Karpas-422 (cell line): ENCODE data around the gene CDC6. TPM values are rescaled to one million over a fixed set of nuclear protein-coding genes. Genes with fewer than 3 reads are reported as not detected.

Experiments used
- DNase-seq: peaks from one replicate; pipeline ENCODE4 v3.0.0-alpha.2; 2015
- H2AFZ ChIP-seq: fragments of 200-600 bp; sonication (generic); 2 replicates; pipeline ENCODE4 v1.6.1; 2014; ENCODE audit warnings: antibody characterized with exemption, low read length, mixed read lengths
- H3K27ac ChIP-seq: fragments of 200-600 bp; sonication (generic); 2 replicates; pipeline ENCODE4 v1.5.1; 2014; ENCODE audit warnings: mild to moderate bottlenecking, low read length, moderate library complexity
- H3K27me3 ChIP-seq: fragments of 200-600 bp; sonication (generic); 2 replicates; pipeline ENCODE4 v1.6.1; 2014; ENCODE audit warnings: low read length, mixed read lengths
- H3K36me3 ChIP-seq: fragments of 200-600 bp; sonication (generic); 2 replicates; pipeline ENCODE4 v1.6.1; 2014; ENCODE audit warnings: low read length, mixed read lengths; ENCODE audit not compliant: insufficient read depth
- H3K4me1 ChIP-seq: fragments of 200-600 bp; sonication (generic); 2 replicates; pipeline ENCODE4 v1.6.1; 2014; ENCODE audit warnings: mild to moderate bottlenecking, low read length, mixed read lengths
- H3K4me2 ChIP-seq: fragments of 200-600 bp; sonication (generic); 2 replicates; pipeline ENCODE4 v1.6.1; 2014; ENCODE audit warnings: low read length, low read depth, mild to moderate bottlenecking; ENCODE audit not compliant: poor library complexity, severe bottlenecking
- H3K4me3 ChIP-seq: fragments of 200-600 bp; sonication (generic); 2 replicates; pipeline ENCODE4 v1.5.1; 2014; ENCODE audit warnings: mild to moderate bottlenecking, antibody characterized with exemption, low read length, mixed read lengths
- H3K79me2 ChIP-seq: fragments of 200-600 bp; sonication (generic); 2 replicates; pipeline ENCODE4 v1.6.1; 2014; ENCODE audit warnings: mild to moderate bottlenecking, low read length, mixed read lengths
- H3K9ac ChIP-seq: fragments of 200-600 bp; sonication (generic); 2 replicates; pipeline ENCODE4 v1.6.0; 2014; ENCODE audit warnings: low read length
- H3K9me2 ChIP-seq: fragments of 200-600 bp; sonication (generic), shearing (Covaris generic); replicated peaks from 2 replicates; pipeline ENCODE4 v1.6.0; 2014; ENCODE audit warnings: mild to moderate bottlenecking, low read length, moderate library complexity; ENCODE audit not compliant: insufficient read depth
- H3K9me3 ChIP-seq: fragments of 300-700, 200-600 bp; sonication (generic); 2 replicates; pipeline ENCODE4 v1.6.1; 2014; ENCODE audit warnings: low read length, mixed read lengths
- H4K20me1 ChIP-seq: fragments of 200-600 bp; sonication (generic); 2 replicates; pipeline ENCODE4 v1.6.1; 2014; ENCODE audit warnings: mild to moderate bottlenecking, antibody characterized with exemption, low read length, low read depth; ENCODE audit not compliant: insufficient read depth
- total RNA-seq: library from RNA; depleted of rRNA; stranded (reverse); fragments of >200 nt; shearing (Covaris generic); gene quantifications from 2 replicates; pipeline ENCODE4 v1.2.3, GENCODE V29; 2014; ENCODE audit warnings: low replicate concordance; rRNA removed

The CDC6 gene
- total RNA-seq, 1 experiment from 2014 or later: 16.4 TPM

- Histone ChIP-seq H3K4me2 (no peak overlapping the region), H3K27me3 (no peaks in the 10 kb centered on the region), H3K9ac (no peak overlapping the region), H4K20me1 (no peaks in the 10 kb centered on the region), H3K4me3 (no peak overlapping the region), H3K36me3 (no peaks in the 10 kb centered on the region), H3K79me2 (peaks cover 2% of the 10 kb centered on the region; the same call in 1 of the 2 replicates), H2AFZ (no peak overlapping the region), H3K27ac (no peak overlapping the region), H3K9me3 (no peaks in the 10 kb centered on the region), H3K9me2 (no peaks in the 10 kb centered on the region), H3K4me1 (peaks cover 25% of the 10 kb centered on the region)
- no peak for DNase-seq
These were observed 62.4 kb downstream of the CDC6 start for GRCh38 chr17:40349895-40350688.

GRCh38 chr17:40350689-40351358, 63.1 kb downstream of the CDC6 start:
- Histone ChIP-seq H3K27ac (no peak overlapping the region), H3K36me3 (peaks cover 5% of the 10 kb centered on the region; the same call in 1 of the 2 replicates), H3K4me1 (peaks cover 22% of the 10 kb centered on the region), H3K4me3 (no peak overlapping the region), H4K20me1 (no peaks in the 10 kb centered on the region), H3K9ac (no peak overlapping the region), H3K9me3 (no peaks in the 10 kb centered on the region), H3K9me2 (no peaks in the 10 kb centered on the region), H3K79me2 (peaks cover 2% of the 10 kb centered on the region; the same call in 1 of the 2 replicates), H2AFZ (no peak overlapping the region), H3K27me3 (no peaks in the 10 kb centered on the region), H3K4me2 (no peak overlapping the region)
- DNase-seq: no peak

- Histone ChIP-seq H2AFZ (no peak overlapping the region), H3K27me3 (no peaks in the 10 kb centered on the region), H3K4me3 (no peak overlapping the region), H3K36me3 (peaks cover 5% of the 10 kb centered on the region; the same call in 1 of the 2 replicates), H3K27ac (no peak overlapping the region), H4K20me1 (no peaks in the 10 kb centered on the region), H3K4me1 (peaks cover 22% of the 10 kb centered on the region), H3K4me2 (no peak overlapping the region), H3K9ac (no peak overlapping the region), H3K79me2 (no peaks in the 10 kb centered on the region), H3K9me3 (no peaks in the 10 kb centered on the region), H3K9me2 (no peaks in the 10 kb centered on the region)
- DNase-seq: no peak
These were observed 63.9 kb downstream of the CDC6 start for GRCh38 chr17:40351359-40352236.

- Histone ChIP-seq H2AFZ (no peak overlapping the region), H3K9me2 (no peaks in the 10 kb centered on the region), H4K20me1 (no peaks in the 10 kb centered on the region), H3K27ac (no peak overlapping the region), H3K4me1 (peaks cover 15% of the 10 kb centered on the region), H3K36me3 (peaks cover 5% of the 10 kb centered on the region; the same call in 1 of the 2 replicates), H3K27me3 (no peaks in the 10 kb centered on the region), H3K9me3 (no peaks in the 10 kb centered on the region), H3K4me2 (no peak overlapping the region), H3K9ac (no peak overlapping the region), H3K79me2 (no peaks in the 10 kb centered on the region), H3K4me3 (no peak overlapping the region)
- DNase-seq: no peak
These were observed 64.6 kb downstream of the CDC6 start for GRCh38 chr17:40352237-40352778.

- no peaks in the 10 kb centered on the region for H3K9me2 ChIP-seq
- H3K4me3 ChIP-seq: no peak overlapping the region
- no peak overlapping the region for H3K4me2 ChIP-seq
- H3K27ac ChIP-seq: peak overlapping the region; percentile 42
- no peak overlapping the region for H2AFZ ChIP-seq
- H3K9me3 ChIP-seq: no peaks in the 10 kb centered on the region
- H3K27me3 ChIP-seq: no peaks in the 10 kb centered on the region
- peaks cover 13% of the 10 kb centered on the region for H3K4me1 ChIP-seq
- H3K36me3 ChIP-seq: peaks cover 5% of the 10 kb centered on the region; the same call in 1 of the 2 replicates
- no peaks in the 10 kb centered on the region for H4K20me1 ChIP-seq
- no peak for DNase-seq
- no peaks in the 10 kb centered on the region for H3K79me2 ChIP-seq
- no peak overlapping the region for H3K9ac ChIP-seq
These were observed 65.2 kb downstream of the CDC6 start for GRCh38 chr17:40352779-40353394.

Other genes starting within 250 kb of the CDC6 start
- gene MED24, start 233.5 kb upstream of the CDC6 start, total RNA-seq: 40.8 and 50.6 TPM in 2 replicates
- 1.7 and 2.5 TPM in 2 replicates for gene THRA, start 224.9 kb upstream of the CDC6 start, total RNA-seq
- gene NR1D1, start 187.3 kb upstream of the CDC6 start, total RNA-seq: 0.65 and 0.67 TPM in 2 replicates
- 48.6 and 53.2 TPM in 2 replicates for gene MSL1, start 165.9 kb upstream of the CDC6 start, total RNA-seq
- 37.4 and 74.5 TPM in 2 replicates for gene CASC3, start 147.3 kb upstream of the CDC6 start, total RNA-seq
- gene RAPGEFL1, start 110.4 kb upstream of the CDC6 start, total RNA-seq: 5.6 and 8.9 TPM in 2 replicates
- 6.0 and 19.0 TPM in 2 replicates for gene WIPF2, start 68.6 kb upstream of the CDC6 start, total RNA-seq
- gene RARA, start 21.3 kb downstream of the CDC6 start, total RNA-seq: 21.8 and 22.3 TPM in 2 replicates
- gene GJD3, start 76.9 kb downstream of the CDC6 start, total RNA-seq: not detected in 2 replicates
- 101 and 199 TPM in 2 replicates for gene TOP2A, start 130.0 kb downstream of the CDC6 start, total RNA-seq
- not detected in 2 replicates for gene IGFBP4, start 155.6 kb downstream of the CDC6 start, total RNA-seq
- gene TNS4, start 213.7 kb downstream of the CDC6 start, total RNA-seq: not detected in 2 replicates